SK-N-SH (cell line): Measurements from ENCODE around the gene ATP6V1C2. TPM values are rescaled to one million over a fixed set of nuclear protein-coding genes. Genes with fewer than 3 reads are reported as not detected.
A peak's percentile ranks its signal among the peaks of the same experiment; 100 is the strongest.

Experiments
- CTCF ChIA-PET: fragments of 300-600, 350-600 bp; formaldehyde crosslinking; extraction: SDS; loops from one replicate; lab custom pipeline; 2021; lab: Yijun Ruan, JAX
- POLR2A ChIA-PET: fragments of 350-600 bp; sonication (Branson Sonifier 250); formaldehyde crosslinking; extraction: SDS; loops from one replicate; lab custom pipeline; 2020; ENCODE audit warnings: antibody characterized with exemption, inconsistent platforms; lab: Yijun Ruan, JAX
- DNase-seq: peaks from one replicate; pipeline ENCODE4 v3.0.0; 2012
- H2AFZ ChIP-seq: fragments of 200-600 bp; sonication (generic); 2 replicates; pipeline ENCODE4 v1.8.1; 2016; ENCODE audit warnings: antibody characterized with exemption, mild to moderate bottlenecking, low read depth
- H3F3A ChIP-seq: fragments of 200-600 bp; sonication (generic); replicated peaks from 2 replicates; pipeline ENCODE3; 2016; ENCODE audit warnings: antibody characterized with exemption, mild to moderate bottlenecking; ENCODE audit not compliant: insufficient read depth
- H3K27ac ChIP-seq, 2 experiments: fragments of 200-500 bp in 1 of 2; fragments of 200-600 bp in 1 of 2; sonication (Bioruptor generic) in 1 of 2; sonication (generic), shearing (Covaris generic) in 1 of 2; 2 replicates each; pipeline versions ENCODE4 v1.5.1 to v1.6.1; 2014 to 2016; ENCODE audit warnings: low read depth in 2 of 2, inconsistent platforms in 1 of 2, low read length in 1 of 2, mild to moderate bottlenecking in 1 of 2, mixed read lengths in 1 of 2
- H3K27me3 ChIP-seq: fragments of 200-600 bp; sonication (generic), shearing (Covaris generic); 2 replicates; pipeline ENCODE4 v1.6.1; 2016; ENCODE audit warnings: mixed run types; ENCODE audit not compliant: insufficient read depth
- H3K36me3 ChIP-seq, 2 experiments: fragments of 200-500 bp in 1 of 2; fragments of 200-600 bp in 1 of 2; sonication (Bioruptor generic) in 1 of 2; sonication (generic) in 1 of 2; replicated peaks in 1 of 2; 2 replicates each; pipeline versions ENCODE3 to v1.5.1; 2014 to 2016; ENCODE audit warnings: low read length in 1 of 2, mild to moderate bottlenecking in 1 of 2; ENCODE audit not compliant: insufficient read depth in 2 of 2, control insufficient read depth in 1 of 2
- H3K4me1 ChIP-seq, 2 experiments: fragments of 200-500 bp in 1 of 2; fragments of 200-600 bp in 1 of 2; sonication (Bioruptor generic) in 1 of 2; sonication (generic), shearing (Covaris generic) in 1 of 2; 2 replicates each; pipeline versions ENCODE4 v1.5.1 to v1.6.1; 2014 to 2016; ENCODE audit warnings: low read depth in 1 of 2, low read length in 1 of 2, mixed run types in 1 of 2; ENCODE audit not compliant: insufficient read depth in 2 of 2, control insufficient read depth in 1 of 2
- H3K4me2 ChIP-seq: fragments of 200-600 bp; sonication (generic), shearing (Covaris generic); 2 replicates; pipeline ENCODE4 v1.6.1; 2017; ENCODE audit warnings: mixed run types
- H3K4me3 ChIP-seq, 2 experiments: fragments of 200-500 bp in 1 of 2; fragments of 200-600 bp in 1 of 2; sonication (Bioruptor generic) in 1 of 2; sonication (generic), shearing (Covaris generic) in 1 of 2; 2 replicates each; pipeline versions ENCODE4 v1.5.1 to v1.8.1; 2014 to 2016; ENCODE audit warnings: low read depth in 2 of 2, inconsistent platforms in 1 of 2, low read length in 1 of 2, mild to moderate bottlenecking in 1 of 2, mixed read lengths in 1 of 2, moderate library complexity in 1 of 2
- H3K79me2 ChIP-seq: fragments of 200-600 bp; sonication (generic); 2 replicates; pipeline ENCODE4 v1.8.1; 2017; ENCODE audit warnings: mild to moderate bottlenecking; ENCODE audit not compliant: insufficient read depth
- H3K9ac ChIP-seq: fragments of 200-600 bp; sonication (generic); 2 replicates; pipeline ENCODE4 v1.6.1; 2017; ENCODE audit warnings: mixed run types
- H3K9me2 ChIP-seq: fragments of 200-600 bp; sonication (generic); 2 replicates; pipeline ENCODE4 v1.6.1; 2017; ENCODE audit warnings: mixed run types
- H3K9me3 ChIP-seq: fragments of 200-600 bp; sonication (generic); 2 replicates; pipeline ENCODE4 v1.6.1; 2017; ENCODE audit warnings: mixed run types, mild to moderate bottlenecking, moderate library complexity
- H4K20me1 ChIP-seq: fragments of 200-600 bp; sonication (generic); 2 replicates; pipeline ENCODE4 v1.6.1; 2017; ENCODE audit warnings: mild to moderate bottlenecking, mixed run types; ENCODE audit not compliant: insufficient read depth
- EP300 ChIP-seq, 2 experiments: IDR thresholded peaks; 2 replicates each; pipeline versions ENCODE4 v1.4.0 to v1.6.1; 2012; ENCODE audit warnings: borderline replicate concordance in 1 of 2, low read depth in 1 of 2, low read length in 1 of 2
- FOSL2 ChIP-seq: IDR thresholded peaks from 2 replicates; pipeline ENCODE4 v1.4.0; 2012; ENCODE audit warnings: low read depth, mild to moderate bottlenecking, moderate library complexity, borderline replicate concordance
- FOXJ3 ChIP-seq: sonication (generic); formaldehyde crosslinking; IDR thresholded peaks from 2 replicates; pipeline ENCODE4 v1.5.1; 2020; ENCODE audit warnings: mild to moderate bottlenecking, missing genetic modification reagents
- GABPA ChIP-seq: IDR thresholded peaks from 2 replicates; pipeline ENCODE4 v1.4.0; 2012; ENCODE audit warnings: low read depth, mild to moderate bottlenecking
- GATA2 ChIP-seq: sonication (generic); formaldehyde crosslinking; IDR thresholded peaks from 2 replicates; pipeline ENCODE4 v1.5.0; 2020; ENCODE audit warnings: mild to moderate bottlenecking, missing genetic modification reagents
- NRF1 ChIP-seq: IDR thresholded peaks from 2 replicates; pipeline ENCODE4 v1.6.1; 2012; ENCODE audit warnings: low read depth, mild to moderate bottlenecking, low read length
- PBX3 ChIP-seq: IDR thresholded peaks from 2 replicates; pipeline ENCODE4; 2012
- POLR2AphosphoS5 ChIP-seq: IDR thresholded peaks from 2 replicates; pipeline ENCODE4 v1.6.1; 2012; ENCODE audit warnings: low read depth, low read length
- RAD21 ChIP-seq: IDR thresholded peaks from 2 replicates; pipeline ENCODE4 v1.6.1; 2012; ENCODE audit warnings: mild to moderate bottlenecking, low read length
- RFX5 ChIP-seq: IDR thresholded peaks from 2 replicates; pipeline ENCODE4 v1.6.1; 2012; ENCODE audit warnings: mild to moderate bottlenecking, improper control_type of control experiment, low read length
- RXRA ChIP-seq: IDR thresholded peaks from 2 replicates; pipeline ENCODE4 v1.4.0; 2012; ENCODE audit warnings: low read depth, mild to moderate bottlenecking, borderline replicate concordance
- SMC3 ChIP-seq: IDR thresholded peaks from 2 replicates; pipeline ENCODE4 v1.6.1; 2012; ENCODE audit warnings: low read depth, low read length, improper control_type of control experiment
- TAF1 ChIP-seq: IDR thresholded peaks from 2 replicates; pipeline ENCODE4 v1.6.1; 2012; ENCODE audit warnings: low read depth, mild to moderate bottlenecking, low read length, moderate library complexity, borderline replicate concordance
- TEAD4 ChIP-seq: IDR thresholded peaks from 2 replicates; pipeline ENCODE4 v1.4.0; 2012; ENCODE audit warnings: mild to moderate bottlenecking, borderline replicate concordance; ENCODE audit not compliant: insufficient read depth
- YY1 ChIP-seq: IDR thresholded peaks from 2 replicates; pipeline ENCODE4 v1.4.0; 2012; ENCODE audit warnings: low read depth, mild to moderate bottlenecking
- WGBS: methylation state at CpG from one replicate; pipeline ENCODE4 v1.1.6; 2017; ENCODE audit warnings: low lambda C conversion rate; 5-methylcytosine and 5-hydroxymethylcytosine counted together
- polyA plus RNA-seq, 3 experiments: library from polyadenylated mRNA; depleted of rRNA; stranded (reverse); fragments of >200 nt; gene quantifications; 2 replicates each; pipeline ENCODE4 v1.2.3, GENCODE V29; 2012
- TF ChIP-seq, protein P1 (sequence below): IDR thresholded peaks from 2 replicates; pipeline ENCODE4 v1.6.1; 2012; ENCODE audit warnings: mild to moderate bottlenecking, low read depth, low read length, moderate library complexity
- TF ChIP-seq, protein P2 (sequence below): fragments of 150-350 bp; IDR thresholded peaks from 2 replicates; pipeline ENCODE4 v1.6.1; 2017; ENCODE audit warnings: antibody characterized with exemption, low read length, low read depth, borderline replicate concordance

Gene ATP6V1C2
- polyA plus RNA-seq, 1 of the 3 experiments (the other 2 are of a cell fraction): 0.12 TPM

DNA sequence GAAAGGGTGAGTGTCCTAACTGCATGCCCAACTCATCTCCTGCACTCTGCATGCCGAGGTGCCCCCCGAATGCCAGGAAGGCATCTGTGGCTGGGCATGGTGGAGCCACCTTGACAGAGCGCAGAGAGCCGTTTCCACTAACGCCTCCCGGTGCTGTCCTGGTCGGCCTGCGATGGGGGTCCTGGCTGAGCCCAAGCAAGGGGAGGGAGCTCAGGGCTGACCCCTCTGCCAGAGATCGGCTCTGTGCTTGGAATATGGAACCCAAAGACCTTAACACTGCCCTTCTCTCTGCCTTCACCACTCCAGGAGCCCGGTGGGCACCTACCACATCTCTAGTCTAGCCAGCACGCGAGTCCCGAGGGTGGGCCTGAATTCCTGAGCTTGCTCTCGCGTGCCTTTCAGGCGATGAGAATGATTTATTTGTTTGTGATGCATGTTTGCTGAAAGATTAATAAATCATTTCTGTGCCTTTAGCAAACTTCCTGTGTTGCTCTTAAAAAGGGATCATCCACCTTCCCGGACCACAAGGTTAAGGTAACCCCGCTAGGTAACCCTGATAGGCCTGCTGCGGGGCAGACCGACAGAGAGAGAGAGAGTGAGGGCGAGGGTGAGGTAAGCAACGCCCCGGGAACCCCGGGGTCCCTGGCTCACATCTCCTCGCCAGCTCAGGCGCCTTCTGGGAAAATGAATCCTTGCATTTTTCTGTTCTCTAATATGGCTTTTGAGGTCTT is 55.8 kb downstream of the ATP6V1C2 start:
- H3K4me2 ChIP-seq: no peak overlapping the region
- CTCF ChIA-PET: interaction anchor here (0.9 to 2.3 kb wide), 3 partner anchors 11 to 65 kb away, joined by 3 to 7 read pairs (median 3); no protein-coding TSS in a partner anchor
- H3K9me2 ChIP-seq: no peaks in the 10 kb centered on the region
- H3K27ac ChIP-seq: no peak overlapping the region
- peaks cover 0 to 21% of the 10 kb centered on the region in 2 experiments; a peak in 1 of 4 replicates for H3K4me1 ChIP-seq
- no peaks in the 10 kb centered on the region for H3K9me3 ChIP-seq
- no peak overlapping the region for H3K9ac ChIP-seq
- TF ChIP-seq SMC3 (no peak), POLR2AphosphoS5 (no peak), TEAD4 (no peak), FOXJ3 (CRISPR knock-in tag) (no peak), PBX3 (no peak), EP300 (IDR thresholded peaks at IDR 0.05; ENCODE audit: borderline replicate concordance in 1 of 2, low read depth in 1 of 2, low read length in 1 of 2) (no peak), TAF1 (no peak), RXRA (no peak)
- no peaks in the 10 kb centered on the region for H3K79me2 ChIP-seq
- H3K27me3 ChIP-seq: no peaks in the 10 kb centered on the region
- DNase-seq: no peak
- no peak overlapping the region for H2AFZ ChIP-seq
- peaks cover 6 to 24% of the 10 kb centered on the region in 2 experiments for H3K36me3 ChIP-seq
- no peaks in the 10 kb centered on the region for H3F3A ChIP-seq
- POLR2A ChIA-PET: no interaction called here
- 91% methylated on average over 26 of the region's 26 CpGs for WGBS
- H4K20me1 ChIP-seq: no peaks in the 10 kb centered on the region
- H3K4me3 ChIP-seq: no peak overlapping the region

DNA sequence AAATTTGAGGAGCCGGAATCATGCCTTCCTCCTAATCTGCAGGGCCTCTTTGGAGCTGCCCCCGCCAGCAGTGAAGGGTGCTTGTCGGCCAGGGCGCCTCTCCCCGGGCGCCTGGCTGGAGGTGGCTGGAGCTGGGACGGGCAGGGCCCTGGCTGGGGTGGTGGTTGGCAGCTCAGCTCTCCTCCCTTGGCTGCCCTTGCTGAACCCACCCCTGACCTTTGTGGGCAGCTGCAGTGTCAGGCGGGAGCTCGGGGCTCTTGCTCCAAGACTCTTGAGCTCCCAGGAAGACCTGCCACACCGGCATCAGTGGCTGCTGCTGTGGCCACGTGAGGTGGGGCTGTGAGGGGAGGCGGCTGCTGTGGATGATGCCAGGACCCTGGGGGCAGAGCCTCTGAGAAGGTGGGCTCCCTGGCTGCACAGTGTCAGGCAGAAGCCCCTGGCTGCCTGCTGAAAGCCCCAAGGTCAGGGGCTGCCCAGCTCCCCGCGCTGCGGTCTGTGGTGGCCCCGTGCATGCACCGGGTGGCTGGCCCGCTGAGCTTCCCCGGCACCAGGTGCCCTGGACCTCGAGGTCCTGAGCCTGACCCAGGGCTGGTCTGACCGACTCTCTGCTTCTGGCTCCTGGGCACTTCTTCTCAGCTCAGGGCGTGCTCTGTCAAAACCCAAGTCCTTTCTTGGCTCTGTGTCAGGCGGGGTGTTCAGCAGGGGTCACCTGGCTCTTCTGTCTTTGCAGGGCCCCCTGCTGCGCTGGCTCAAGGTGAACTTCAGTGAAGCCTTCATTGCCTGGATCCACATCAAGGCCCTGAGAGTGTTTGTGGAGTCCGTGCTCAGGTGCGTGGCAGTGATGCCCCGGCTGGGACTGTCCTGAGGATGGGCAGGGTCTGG is 56.7 kb downstream of the ATP6V1C2 start:
- TF ChIP-seq PBX3 (no peak), RFX5 (no peak), POLR2AphosphoS5 (no peak), GATA2 (CRISPR knock-in tag) (no peak), RAD21 (no peak), SMC3 (no peak), GABPA (no peak), NRF1 (no peak), FOSL2 (no peak), YY1 (no peak)
- TF ChIP-seq, protein P1, sequence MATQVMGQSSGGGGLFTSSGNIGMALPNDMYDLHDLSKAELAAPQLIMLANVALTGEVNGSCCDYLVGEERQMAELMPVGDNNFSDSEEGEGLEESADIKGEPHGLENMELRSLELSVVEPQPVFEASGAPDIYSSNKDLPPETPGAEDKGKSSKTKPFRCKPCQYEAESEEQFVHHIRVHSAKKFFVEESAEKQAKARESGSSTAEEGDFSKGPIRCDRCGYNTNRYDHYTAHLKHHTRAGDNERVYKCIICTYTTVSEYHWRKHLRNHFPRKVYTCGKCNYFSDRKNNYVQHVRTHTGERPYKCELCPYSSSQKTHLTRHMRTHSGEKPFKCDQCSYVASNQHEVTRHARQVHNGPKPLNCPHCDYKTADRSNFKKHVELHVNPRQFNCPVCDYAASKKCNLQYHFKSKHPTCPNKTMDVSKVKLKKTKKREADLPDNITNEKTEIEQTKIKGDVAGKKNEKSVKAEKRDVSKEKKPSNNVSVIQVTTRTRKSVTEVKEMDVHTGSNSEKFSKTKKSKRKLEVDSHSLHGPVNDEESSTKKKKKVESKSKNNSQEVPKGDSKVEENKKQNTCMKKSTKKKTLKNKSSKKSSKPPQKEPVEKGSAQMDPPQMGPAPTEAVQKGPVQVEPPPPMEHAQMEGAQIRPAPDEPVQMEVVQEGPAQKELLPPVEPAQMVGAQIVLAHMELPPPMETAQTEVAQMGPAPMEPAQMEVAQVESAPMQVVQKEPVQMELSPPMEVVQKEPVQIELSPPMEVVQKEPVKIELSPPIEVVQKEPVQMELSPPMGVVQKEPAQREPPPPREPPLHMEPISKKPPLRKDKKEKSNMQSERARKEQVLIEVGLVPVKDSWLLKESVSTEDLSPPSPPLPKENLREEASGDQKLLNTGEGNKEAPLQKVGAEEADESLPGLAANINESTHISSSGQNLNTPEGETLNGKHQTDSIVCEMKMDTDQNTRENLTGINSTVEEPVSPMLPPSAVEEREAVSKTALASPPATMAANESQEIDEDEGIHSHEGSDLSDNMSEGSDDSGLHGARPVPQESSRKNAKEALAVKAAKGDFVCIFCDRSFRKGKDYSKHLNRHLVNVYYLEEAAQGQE: no peak
- TF ChIP-seq, protein P2, sequence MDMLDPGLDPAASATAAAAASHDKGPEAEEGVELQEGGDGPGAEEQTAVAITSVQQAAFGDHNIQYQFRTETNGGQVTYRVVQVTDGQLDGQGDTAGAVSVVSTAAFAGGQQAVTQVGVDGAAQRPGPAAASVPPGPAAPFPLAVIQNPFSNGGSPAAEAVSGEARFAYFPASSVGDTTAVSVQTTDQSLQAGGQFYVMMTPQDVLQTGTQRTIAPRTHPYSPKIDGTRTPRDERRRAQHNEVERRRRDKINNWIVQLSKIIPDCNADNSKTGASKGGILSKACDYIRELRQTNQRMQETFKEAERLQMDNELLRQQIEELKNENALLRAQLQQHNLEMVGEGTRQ: no peak

More for the DNA sequence above, 56.7 kb downstream of the ATP6V1C2 start:
- no peaks in the 10 kb centered on the region for H3K9me2 ChIP-seq
- H3K9ac ChIP-seq: no peak overlapping the region
- H3K79me2 ChIP-seq: no peaks in the 10 kb centered on the region
- H3K27ac ChIP-seq: no peak overlapping the region
- H3F3A ChIP-seq: no peaks in the 10 kb centered on the region
- H3K4me2 ChIP-seq: no peak overlapping the region
- ChIA-PET POLR2A (interaction anchor here (0.7 kb wide), 1 partner anchor 10 kb away, joined by 4 read pairs; no protein-coding TSS in a partner anchor), CTCF (interaction anchor here (0.5 to 2.3 kb wide), 5 partner anchors 10 to 306 kb away, joined by 3 to 7 read pairs (median 3); no protein-coding TSS in a partner anchor)
- no peaks in the 10 kb centered on the region for H3K27me3 ChIP-seq
- no peaks in the 10 kb centered on the region for H3K9me3 ChIP-seq
- no peak overlapping the region for H3K4me3 ChIP-seq
- H3K36me3 ChIP-seq: peaks cover 12 to 30% of the 10 kb centered on the region in 2 experiments
- 91% methylated on average over 12 of the region's 27 CpGs for WGBS
- no peaks in the 10 kb centered on the region for H4K20me1 ChIP-seq
- H2AFZ ChIP-seq: no peak overlapping the region
- peaks cover 0 to 21% of the 10 kb centered on the region in 2 experiments; a peak in 1 of 4 replicates for H3K4me1 ChIP-seq
- DNase-seq: peak; percentile 35
